CD4-positive, alpha-beta memory T cell (primary cell): ENCODE measurements around the gene AKR1B1. TPM values are rescaled to one million over a fixed set of nuclear protein-coding genes. Genes with fewer than 3 reads are reported as not detected.
A peak's percentile ranks its signal among the peaks of the same experiment; 100 is the strongest.

Experiments
- CTCF ChIA-PET: fragments of 350-600 bp; sonication (Branson Sonifier 250); formaldehyde crosslinking; loops from one replicate; lab custom pipeline; 2021; ENCODE audit warnings: inconsistent platforms; ENCODE audit not compliant: partially characterized antibody; lab: Charles Lee
- POLR2A ChIA-PET: fragments of 350-600 bp; sonication (Branson Sonifier 250); formaldehyde crosslinking; loops from one replicate; lab custom pipeline; 2021; ENCODE audit not compliant: partially characterized antibody; lab: Charles Lee
- DNase-seq, 5 donors: peaks; one replicate each; pipeline versions ENCODE4 v3.0.0 to v3.0.0-alpha.2; 2020 to 2022; ENCODE audit warnings: mixed read lengths in 1 of 5
- H3K27ac ChIP-seq: one replicate; pipeline ENCODE4 v1.7.0; 2013; ENCODE audit warnings: low read depth, low read length
- H3K27me3 ChIP-seq: 2 replicates; pipeline ENCODE4 v1.7.0; 2013; ENCODE audit warnings: mild to moderate bottlenecking, low read length, moderate library complexity; ENCODE audit not compliant: insufficient read depth
- H3K36me3 ChIP-seq: 2 replicates; pipeline ENCODE4 v1.7.0; 2013; ENCODE audit warnings: mild to moderate bottlenecking, low read length, moderate library complexity; ENCODE audit not compliant: insufficient read depth
- H3K4me1 ChIP-seq: 2 replicates; pipeline ENCODE4 v1.7.0; 2013; ENCODE audit warnings: mild to moderate bottlenecking, low read length, moderate library complexity; ENCODE audit not compliant: insufficient read depth
- H3K4me3 ChIP-seq, 2 donors: one replicate each; pipeline ENCODE4 v1.7.0; 2013; ENCODE audit warnings: low read length in 2 of 2, mild to moderate bottlenecking in 1 of 2
- H3K9me3 ChIP-seq, 2 donors: one replicate each; pipeline ENCODE4 v1.7.0; 2013; ENCODE audit warnings: low read length in 2 of 2, control low read depth in 1 of 2; ENCODE audit not compliant: control insufficient read depth in 1 of 2
- H3K27ac Mint-ChIP-seq, 7 donors: one replicate each; pipeline ENCODE4 v1.8.0; 2020 to 2021; ENCODE audit warnings: mixed read lengths in 7 of 7, mild to moderate bottlenecking in 6 of 7, inconsistent platforms in 3 of 7, moderate library complexity in 3 of 7
- H3K27me3 Mint-ChIP-seq, 2 donors: one replicate each; pipeline ENCODE4 v1.8.0; 2020 to 2021; ENCODE audit warnings: mixed read lengths in 2 of 2
- H3K36me3 Mint-ChIP-seq, 2 donors: one replicate each; pipeline ENCODE4 v1.8.0; 2020 to 2021; ENCODE audit warnings: mixed read lengths in 2 of 2, inconsistent platforms in 1 of 2, mild to moderate bottlenecking in 1 of 2
- H3K4me1 Mint-ChIP-seq, 4 donors: one replicate each; pipeline ENCODE4 v1.8.0; 2020 to 2021; ENCODE audit warnings: mixed read lengths in 4 of 4, mild to moderate bottlenecking in 1 of 4
- H3K4me3 Mint-ChIP-seq, 8 donors: one replicate each; pipeline ENCODE4 v1.8.0; 2020 to 2021; ENCODE audit warnings: mixed read lengths in 8 of 8, mild to moderate bottlenecking in 7 of 8, moderate library complexity in 6 of 8, inconsistent platforms in 3 of 8
- H3K9me3 Mint-ChIP-seq, 8 donors: one replicate each; pipeline ENCODE4 v1.8.0; 2020 to 2021; ENCODE audit warnings: mixed read lengths in 8 of 8, mild to moderate bottlenecking in 5 of 8, inconsistent platforms in 3 of 8, moderate library complexity in 1 of 8
- intact Hi-C: fragments of 100-400 bp; cut with micrococcal nuclease; formaldehyde crosslinking; loops from one replicate; pipeline ENCODE4 v1.15.1; 2023
- polyA plus RNA-seq, 2 donors: library from polyadenylated mRNA; unstranded; fragments of 300-500 nt; fragmentation: Illumina TruSeq; gene quantifications; one replicate each; pipeline ENCODE4 v1.2.3, GENCODE V29; 2021
- total RNA-seq, 2 experiments: library from RNA; stranded (reverse); gene quantifications; one replicate each; pipeline ENCODE4 v1.2.3, GENCODE V29; 2021

The AKR1B1 gene
- total and polyA plus RNA-seq, 4 experiments from 2014 or later: 81.2 to 199 (median 114) TPM

DNA sequence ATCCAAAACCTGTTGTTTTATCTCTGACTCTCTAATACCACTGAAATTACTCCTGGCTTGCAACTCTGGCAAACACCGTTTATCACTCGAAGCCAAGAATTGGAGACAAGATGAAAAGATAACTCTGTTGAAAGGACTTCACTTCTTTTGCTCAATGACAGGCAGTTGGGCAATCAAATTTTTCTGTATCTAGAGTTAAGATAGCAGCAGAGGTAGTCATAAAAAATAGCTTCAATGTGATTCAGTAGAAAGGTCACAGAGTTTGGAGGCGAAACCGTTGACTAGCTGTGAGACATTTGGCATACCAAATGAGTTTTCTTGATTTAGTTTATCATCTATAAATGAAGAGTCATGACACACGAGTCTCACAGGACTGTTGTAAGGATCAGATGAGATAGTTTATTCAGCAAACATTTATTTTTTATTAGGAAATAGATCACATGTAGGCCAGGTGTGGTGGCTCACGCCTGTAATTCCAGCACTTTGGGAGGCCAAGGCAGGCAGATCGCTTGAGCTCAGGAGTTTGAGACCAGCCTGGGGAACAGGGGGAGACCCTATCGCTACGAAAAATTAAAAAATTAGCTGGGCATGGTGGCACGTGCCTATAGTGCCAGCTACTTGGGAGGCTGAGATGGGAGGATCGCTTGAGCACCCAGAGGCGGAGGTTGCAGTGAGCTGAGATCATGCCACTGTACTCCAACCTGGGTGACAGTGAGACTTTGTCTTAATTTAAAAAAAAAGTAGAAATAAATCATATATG, 23.6 kb downstream of the AKR1B1 start:
- no peak for DNase-seq
- peak overlapping the region in 1 of 7 donors; percentile 52 for H3K27ac Mint-ChIP-seq
- no peak overlapping the region for H3K4me3 ChIP-seq
- no peaks in the 10 kb centered on the region for H3K36me3 ChIP-seq
- peaks cover 8 to 14% (median 10%) of the 10 kb centered on the region in 4 donors for H3K4me1 Mint-ChIP-seq
- H3K4me1 ChIP-seq: peaks cover 13% of the 10 kb centered on the region
- H3K27ac ChIP-seq: no peak overlapping the region
- H3K9me3 Mint-ChIP-seq: peaks cover 0 to 4% (median 2%) of the 10 kb centered on the region in 8 donors
- H3K4me3 Mint-ChIP-seq: peak overlapping the region in 1 of 8 donors; percentile 17
- no peaks in the 10 kb centered on the region for H3K27me3 ChIP-seq
- H3K36me3 Mint-ChIP-seq: peaks cover 8 to 12% of the 10 kb centered on the region in 2 donors
- POLR2A ChIA-PET: no interaction called here
- intact Hi-C loops: loop anchor here (10.0 kb wide), 1 partner anchor 519 kb away; no protein-coding TSS in a partner anchor
- H3K9me3 ChIP-seq: no peaks in the 10 kb centered on the region
- CTCF ChIA-PET: interaction anchor here (0.6 to 2.2 kb wide), 4 partner anchors 18 to 1337 kb away, joined by 3 to 9 read pairs (median 3); partner anchors contain the start of gene AKR1B15
- H3K27me3 Mint-ChIP-seq: peaks cover 0 to 3% of the 10 kb centered on the region in 2 donors

DNA sequence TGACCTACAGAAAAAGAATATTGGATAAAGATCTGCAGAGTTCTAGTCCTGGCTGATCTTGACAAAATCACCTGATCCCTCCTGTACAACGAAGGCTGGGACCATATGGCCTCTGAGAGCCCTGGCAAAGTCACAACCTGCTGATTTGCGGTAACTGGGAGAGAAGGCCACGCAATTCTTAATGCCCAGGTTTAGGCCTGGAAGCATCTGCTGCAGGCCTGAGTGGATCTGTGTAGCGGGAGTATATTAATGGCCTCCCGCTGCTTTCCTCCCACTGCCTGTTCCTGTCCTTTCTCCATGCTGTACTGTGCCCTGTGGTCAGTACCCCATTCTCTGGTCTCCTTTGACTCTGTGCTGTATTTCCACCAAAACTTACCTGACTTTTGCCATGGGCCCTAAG, 24.2 kb downstream of the AKR1B1 start:
- no peak for DNase-seq
- Mint-ChIP-seq H3K9me3 (peaks cover 0 to 4% (median 2%) of the 10 kb centered on the region in 8 donors), H3K4me3 (peak overlapping the region in 1 of 8 donors; percentile 17), H3K36me3 (peaks cover 4 to 5% of the 10 kb centered on the region in 2 donors), H3K4me1 (peaks cover 8 to 14% (median 10%) of the 10 kb centered on the region in 4 donors), H3K27me3 (peaks cover 0 to 3% of the 10 kb centered on the region in 2 donors), H3K27ac (peak overlapping the region in 1 of 7 donors; percentile 52)
- intact Hi-C loops: loop anchor here (10.0 kb wide), 1 partner anchor 520 kb away; no protein-coding TSS in a partner anchor
- Histone ChIP-seq H3K27me3 (no peaks in the 10 kb centered on the region), H3K9me3 (no peaks in the 10 kb centered on the region), H3K36me3 (no peaks in the 10 kb centered on the region), H3K4me3 (no peak overlapping the region), H3K4me1 (peaks cover 13% of the 10 kb centered on the region), H3K27ac (no peak overlapping the region)
- ChIA-PET CTCF (interaction anchor here (2.2 kb wide), 1 partner anchor 112 kb away, joined by 9 read pairs; no protein-coding TSS in a partner anchor), POLR2A (no interaction called here)

DNA sequence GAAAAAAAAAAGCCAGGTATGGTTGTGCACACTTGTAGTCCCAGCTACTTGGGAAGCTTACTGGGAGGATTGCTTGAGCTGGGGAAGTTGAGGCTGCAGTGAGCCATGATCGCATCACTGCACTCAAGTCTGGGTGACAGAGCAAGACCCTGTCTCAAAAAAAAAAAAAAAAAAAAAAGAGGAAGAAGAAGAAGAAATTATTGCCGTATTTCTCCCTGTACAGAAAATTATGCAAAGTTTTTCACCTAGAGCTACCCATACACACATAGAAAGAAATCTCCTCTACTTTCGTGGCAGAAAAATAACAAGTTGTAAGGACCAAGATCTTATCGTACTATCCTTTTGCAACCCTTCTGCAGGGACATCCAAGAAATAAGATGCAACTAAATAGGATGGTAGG, 25.5 kb downstream of the AKR1B1 start:
- Histone ChIP-seq H3K9me3 (no peaks in the 10 kb centered on the region), H3K4me1 (peaks cover 13% of the 10 kb centered on the region), H3K4me3 (no peak overlapping the region), H3K27me3 (no peaks in the 10 kb centered on the region), H3K27ac (no peak overlapping the region), H3K36me3 (no peaks in the 10 kb centered on the region)
- H3K27me3 Mint-ChIP-seq: peaks cover 2 to 3% of the 10 kb centered on the region in 2 donors
- no peaks in the 10 kb centered on the region for H3K9me3 Mint-ChIP-seq
- H3K4me3 Mint-ChIP-seq: peak overlapping the region in 3 of 8 donors; percentile 39 to 42 (median 41)
- peak overlapping the region in 2 of 7 donors; percentile 30 to 92 for H3K27ac Mint-ChIP-seq
- DNase-seq: no peak
- peaks cover under 1% of the 10 kb centered on the region in 2 donors for H3K36me3 Mint-ChIP-seq
- intact Hi-C loops: loop anchor here (2.0 to 10.0 kb wide), 2 partner anchors 117 to 521 kb away; partner anchors contain the start of gene SLC35B4
- CTCF ChIA-PET: interaction anchor here (0.7 to 5.3 kb wide), 34 partner anchors 9 to 736 kb away, joined by 3 to 209 read pairs (median 6); partner anchors contain the start of genes AKR1B1, AKR1B15, BPGM and CYREN
- POLR2A ChIA-PET: interaction anchor here (0.7 to 2.1 kb wide), 6 partner anchors 25 to 738 kb away, joined by 3 to 15 read pairs (median 4); partner anchors contain the start of genes AKR1B1, BPGM and SLC35B4
- peaks cover 8 to 14% (median 10%) of the 10 kb centered on the region in 4 donors for H3K4me1 Mint-ChIP-seq

DNA sequence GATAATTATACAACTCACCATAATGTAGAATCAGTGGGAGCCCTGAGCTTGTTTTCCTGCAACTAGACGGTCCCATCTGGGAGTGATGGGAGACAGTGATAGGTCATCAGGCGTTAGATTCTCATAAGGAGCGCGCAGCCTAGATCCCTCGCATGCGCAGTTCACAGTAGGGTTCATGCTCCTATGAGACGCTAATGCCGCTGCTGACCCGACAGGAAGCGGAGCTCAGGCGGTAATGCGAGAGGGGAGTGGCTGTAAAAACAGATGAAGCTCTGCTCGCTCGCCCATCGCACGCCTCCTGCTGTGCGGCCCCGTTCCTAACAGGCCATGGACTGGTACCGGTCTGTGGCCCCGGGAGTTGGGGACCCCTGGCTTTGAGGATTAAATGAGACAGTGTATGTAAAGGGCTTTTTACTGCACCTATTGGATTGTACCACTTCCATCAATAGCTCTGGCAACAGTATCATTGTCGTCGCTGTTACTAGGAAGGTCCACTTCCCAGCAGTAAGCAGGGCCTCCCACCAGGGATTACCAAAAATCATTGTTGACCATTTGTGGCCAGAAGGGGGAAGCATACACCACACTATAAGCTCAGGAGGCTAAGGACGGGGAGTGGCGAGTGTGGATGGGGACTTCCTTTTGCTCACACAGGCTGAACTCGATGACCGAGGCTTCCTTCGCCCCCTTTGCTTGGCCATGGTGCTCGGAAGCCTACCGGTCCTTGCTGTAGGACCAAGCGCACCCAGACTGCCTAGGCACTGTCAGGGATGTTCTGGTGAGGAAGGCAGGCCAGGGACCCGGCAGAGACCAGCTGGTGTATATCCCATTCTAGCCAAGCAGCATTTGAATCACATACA, 26.4 kb downstream of the AKR1B1 start:
- H3K27ac Mint-ChIP-seq: peak overlapping the region; percentile 85 to 94 (median 92)
- peaks cover 8 to 14% (median 10%) of the 10 kb centered on the region in 4 donors for H3K4me1 Mint-ChIP-seq
- H3K36me3 ChIP-seq: no peaks in the 10 kb centered on the region
- CTCF ChIA-PET: interaction anchor here (0.7 to 5.3 kb wide), 47 partner anchors 8 to 737 kb away, joined by 3 to 209 read pairs (median 5); partner anchors contain the start of genes AKR1B1, AKR1B15, BPGM and CYREN
- peaks cover 13% of the 10 kb centered on the region for H3K4me1 ChIP-seq
- no peaks in the 10 kb centered on the region for H3K36me3 Mint-ChIP-seq
- H3K4me3 Mint-ChIP-seq: peak overlapping the region; percentile 79 to 93 (median 85)
- H3K9me3 Mint-ChIP-seq: no peaks in the 10 kb centered on the region
- H3K27ac ChIP-seq: peak overlapping the region; percentile 21
- POLR2A ChIA-PET: interaction anchor here (0.6 to 2.1 kb wide), 11 partner anchors 11 to 1351 kb away, joined by 3 to 15 read pairs (median 3); partner anchors contain the start of genes AKR1B1, BPGM, CHCHD3 and SLC35B4
- peak overlapping the region in 1 of 2 donors; percentile 30 for H3K4me3 ChIP-seq
- no peaks in the 10 kb centered on the region for H3K9me3 ChIP-seq
- peak; percentile 68 to 72 (median 69) for DNase-seq
- H3K27me3 ChIP-seq: no peaks in the 10 kb centered on the region
- peaks cover 2 to 3% of the 10 kb centered on the region in 2 donors for H3K27me3 Mint-ChIP-seq
- intact Hi-C loops: loop anchor here (1.0 to 10.0 kb wide), 7 partner anchors 27 to 522 kb away; partner anchors contain the start of genes AKR1B1 and SLC35B4

DNA sequence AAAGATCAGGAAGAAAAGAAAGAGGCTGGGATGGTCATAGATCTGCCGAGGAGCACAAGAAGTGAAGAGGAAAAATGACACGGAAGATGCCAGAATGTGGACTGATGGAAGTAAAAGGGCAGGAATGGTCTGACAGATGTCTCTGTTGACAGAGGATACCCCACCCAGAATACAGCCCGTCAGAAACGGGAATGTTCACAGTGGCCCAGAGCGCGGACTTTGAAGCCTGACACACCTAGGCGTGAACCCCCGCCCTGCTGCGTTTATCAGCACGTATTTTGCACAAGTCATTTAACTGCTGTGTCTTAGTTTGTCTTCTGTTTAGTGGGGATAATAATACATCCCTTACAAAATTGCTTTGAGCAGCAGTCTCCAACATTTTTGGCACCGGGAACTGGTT, 27.1 kb downstream of the AKR1B1 start:
- Mint-ChIP-seq H3K27me3 (peaks cover 2 to 3% of the 10 kb centered on the region in 2 donors), H3K4me1 (peaks cover 8 to 14% (median 10%) of the 10 kb centered on the region in 4 donors), H3K4me3 (peak overlapping the region in 7 of 8 donors; percentile 79 to 93 (median 85)), H3K36me3 (no peaks in the 10 kb centered on the region), H3K27ac (peak overlapping the region in 4 of 7 donors; percentile 4 to 93 (median 92)), H3K9me3 (peaks cover 0 to 4% (median 0%) of the 10 kb centered on the region in 8 donors)
- H3K9me3 ChIP-seq: no peaks in the 10 kb centered on the region
- no peak for DNase-seq
- POLR2A ChIA-PET: interaction anchor here (1.5 to 2.1 kb wide), 3 partner anchors 27 to 115 kb away, joined by 5 to 15 read pairs (median 7); partner anchors contain the start of genes AKR1B1 and SLC35B4
- H3K36me3 ChIP-seq: no peaks in the 10 kb centered on the region
- no peak overlapping the region for H3K4me3 ChIP-seq
- no peaks in the 10 kb centered on the region for H3K27me3 ChIP-seq
- no peak overlapping the region for H3K27ac ChIP-seq
- intact Hi-C loops: loop anchor here (1.0 to 10.0 kb wide), 7 partner anchors 27 to 523 kb away; partner anchors contain the start of genes AKR1B1 and SLC35B4
- peaks cover 13% of the 10 kb centered on the region for H3K4me1 ChIP-seq
- CTCF ChIA-PET: interaction anchor here (0.8 to 5.3 kb wide), 31 partner anchors 8 to 738 kb away, joined by 3 to 209 read pairs (median 7); partner anchors contain the start of genes AKR1B1, AKR1B15, BPGM and CYREN

DNA sequence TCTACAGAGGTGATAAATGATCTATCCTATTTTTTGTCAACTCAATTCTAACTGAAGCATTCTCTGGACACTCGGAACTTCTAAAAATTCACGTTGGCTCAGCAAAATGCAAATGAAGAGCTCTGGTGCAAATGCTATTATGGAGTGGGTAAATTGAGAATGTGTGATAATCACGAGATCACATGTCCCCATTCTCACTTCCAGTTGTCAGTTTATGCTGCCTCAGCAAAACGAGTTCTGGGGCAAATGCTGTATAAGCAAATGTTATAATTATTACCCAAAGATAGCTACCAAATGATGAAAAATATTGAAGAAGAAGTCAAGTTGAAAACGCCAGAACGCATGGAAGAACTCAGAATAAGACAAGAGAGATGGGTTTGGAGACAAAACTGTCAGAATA, 29.4 kb downstream of the AKR1B1 start:
- POLR2A ChIA-PET: interaction anchor here (1.0 kb wide), 1 partner anchor 30 kb away, joined by 3 read pairs; the partner anchor contains the start of gene AKR1B1

More for the DNA sequence above, 29.4 kb downstream of the AKR1B1 start:
- Histone ChIP-seq H3K27ac (no peak overlapping the region), H3K4me3 (no peak overlapping the region), H3K27me3 (no peaks in the 10 kb centered on the region), H3K9me3 (no peaks in the 10 kb centered on the region), H3K4me1 (peaks cover 13% of the 10 kb centered on the region), H3K36me3 (no peaks in the 10 kb centered on the region)
- H3K36me3 Mint-ChIP-seq: no peaks in the 10 kb centered on the region
- H3K27ac Mint-ChIP-seq: no peak overlapping the region
- peaks cover 0 to 4% (median 0%) of the 10 kb centered on the region in 8 donors for H3K9me3 Mint-ChIP-seq
- no peak overlapping the region for H3K4me3 Mint-ChIP-seq
- peaks cover 8 to 14% (median 10%) of the 10 kb centered on the region in 4 donors for H3K4me1 Mint-ChIP-seq
- intact Hi-C loops: no loop called here
- CTCF ChIA-PET: interaction anchor here (0.7 to 5.3 kb wide), 8 partner anchors 10 to 833 kb away, joined by 3 to 209 read pairs (median 4); partner anchors contain the start of genes AKR1B15 and SLC35B4
- no peak for DNase-seq
- H3K27me3 Mint-ChIP-seq: peaks cover 2 to 3% of the 10 kb centered on the region in 2 donors
